ENCODE results near the gene BRSK1.

The BRSK1 gene

DNA sequence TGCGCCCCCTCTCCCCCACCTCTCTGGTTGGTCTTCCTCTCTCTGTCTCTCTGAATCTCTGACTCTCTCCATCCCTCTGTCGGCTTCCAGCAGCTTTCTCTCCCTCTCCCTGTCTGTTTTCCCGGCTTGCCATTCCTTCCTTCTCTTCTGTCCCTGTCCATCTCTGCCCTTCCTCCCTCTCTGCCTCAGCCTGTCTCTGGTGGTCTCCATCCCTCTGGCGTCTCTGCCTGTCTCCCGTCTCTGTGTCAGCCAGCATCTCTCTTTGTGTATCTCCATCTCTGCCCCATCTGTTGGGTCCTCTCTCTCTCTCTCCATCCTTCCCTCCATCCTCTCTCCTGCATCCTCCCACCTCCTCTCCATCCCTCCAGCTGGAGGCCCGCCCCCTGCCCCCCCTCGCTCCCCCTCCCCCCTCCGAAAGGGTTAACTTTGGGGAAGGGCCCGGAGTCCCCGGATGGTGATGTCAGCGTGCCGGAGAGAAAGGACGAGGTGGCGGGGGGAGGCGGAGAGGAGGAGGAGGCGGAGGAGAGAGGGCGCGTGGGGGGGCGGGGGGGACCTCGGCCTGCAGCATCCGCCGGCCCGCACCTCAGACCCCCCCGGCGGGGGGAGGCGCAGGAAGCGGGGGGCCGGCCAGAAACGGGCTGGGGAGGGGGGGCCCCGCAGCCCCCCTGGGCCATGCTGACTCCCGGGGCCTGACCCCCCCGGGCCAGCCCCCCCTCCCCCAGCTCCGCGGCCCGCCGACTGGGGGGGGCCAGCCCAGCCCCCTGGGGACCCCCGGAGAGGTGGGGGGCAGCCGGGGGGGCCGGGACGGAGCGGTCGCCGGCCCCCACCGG lies at the start of gene BRSK1:
TSS of gene BRSK1 (plus strand) at position 450 of the 830 bp plus-strand sequence. CDS start 446 bp downstream, outside the sequence.
- DNase-seq (ENCODE audit: low read depth), result no peak

DNA sequence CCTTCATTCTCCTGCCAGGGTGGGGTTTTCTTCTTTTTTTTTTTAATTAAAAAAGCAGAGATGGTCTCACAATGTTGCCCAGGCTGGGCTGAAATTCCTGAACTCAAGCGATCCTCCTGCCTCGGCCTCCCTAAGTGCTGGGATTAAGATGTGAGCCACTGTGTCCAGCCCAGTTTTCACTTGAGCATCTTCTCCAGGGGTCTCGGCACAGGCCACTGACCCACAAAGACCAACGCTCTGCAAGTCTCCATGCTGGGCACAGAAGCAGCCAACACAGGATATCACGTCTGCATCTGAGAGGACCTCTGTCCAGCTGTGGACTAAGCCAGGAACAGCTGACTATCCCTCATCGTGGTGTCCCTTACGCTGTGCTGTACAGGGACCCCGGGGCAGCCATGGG lies 45.8 kb upstream of the BRSK1 start:
- DNase-seq (ENCODE audit: low read depth), result no peak

DNA sequence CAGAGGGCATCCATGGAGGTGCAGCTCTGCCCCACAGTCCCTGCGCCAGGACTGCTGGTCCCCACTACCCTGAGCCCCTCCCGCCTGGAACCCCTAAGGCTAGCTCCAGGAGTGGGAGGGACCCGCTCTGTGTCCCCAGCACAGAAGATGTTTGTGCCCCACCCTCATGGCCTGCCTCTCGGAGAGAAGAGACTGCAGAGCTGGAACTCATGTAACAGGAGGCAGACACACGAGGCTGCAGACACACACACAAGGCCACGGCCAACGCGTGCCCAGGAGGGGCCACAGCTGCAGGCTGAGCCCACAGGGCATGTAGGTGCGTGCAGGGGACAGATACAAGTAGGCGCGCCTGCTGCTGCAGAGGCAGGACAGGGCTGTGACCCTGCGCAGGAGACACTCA lies 44.8 kb upstream of the BRSK1 start:
- no peak for DNase-seq (ENCODE audit: low read depth)

DNA sequence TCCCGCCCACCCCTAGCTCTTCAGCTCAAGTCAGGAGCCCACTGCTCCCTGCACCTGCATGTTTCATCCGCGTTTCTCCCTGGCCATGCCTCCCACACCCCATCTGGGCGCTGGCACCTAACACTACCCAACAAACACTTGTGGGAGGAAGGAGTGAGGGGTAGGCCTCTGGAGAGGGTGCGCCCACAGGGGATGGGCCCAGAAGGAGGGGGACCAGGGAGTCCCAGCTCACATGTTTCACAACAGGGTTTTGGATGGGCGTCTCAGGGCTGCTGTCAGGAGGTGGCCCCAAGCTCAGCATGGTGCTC lies 43.1 kb upstream of the BRSK1 start:
- DNase-seq (ENCODE audit: low read depth), result no peak

DNA sequence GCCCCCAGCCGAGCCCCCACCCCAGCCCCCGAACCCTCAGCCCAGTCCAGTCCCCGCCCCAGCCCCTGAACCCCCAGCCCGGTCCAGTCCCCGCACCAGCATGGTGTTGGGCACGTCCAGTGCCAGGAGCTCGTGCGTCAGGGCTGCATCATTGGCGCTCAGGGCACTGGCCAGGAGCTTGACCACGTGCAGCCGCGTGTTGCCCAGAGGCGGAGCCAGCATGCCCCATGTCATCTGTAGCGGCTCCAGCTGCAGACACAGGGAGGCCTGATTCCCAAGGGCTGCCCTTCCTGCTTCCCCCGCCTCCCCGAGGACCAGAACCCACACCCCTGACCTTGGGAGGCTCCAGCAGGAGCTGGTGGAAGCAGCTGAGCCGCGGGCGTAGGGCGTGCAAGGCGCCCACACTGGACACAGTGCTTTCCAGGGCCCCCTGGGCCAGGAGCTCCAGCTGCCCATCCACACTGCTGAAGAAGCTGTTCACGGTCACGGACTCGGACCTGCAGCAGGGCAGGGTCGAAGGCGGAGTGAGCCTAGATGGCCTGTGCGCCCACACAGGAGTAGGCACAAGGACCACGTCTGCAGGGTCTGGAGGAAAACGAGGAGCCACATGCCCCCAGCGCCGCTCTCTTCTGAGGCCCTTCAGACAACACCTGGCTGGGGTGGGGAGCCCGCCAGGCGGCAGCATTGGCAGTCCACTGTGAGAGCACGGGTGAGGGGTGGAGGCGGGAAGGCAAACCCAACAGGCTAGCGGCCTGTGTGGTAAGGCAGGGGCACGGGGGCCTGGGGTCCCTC lies 42.5 kb upstream of the BRSK1 start:
- no peak for DNase-seq (ENCODE audit: low read depth)

DNA sequence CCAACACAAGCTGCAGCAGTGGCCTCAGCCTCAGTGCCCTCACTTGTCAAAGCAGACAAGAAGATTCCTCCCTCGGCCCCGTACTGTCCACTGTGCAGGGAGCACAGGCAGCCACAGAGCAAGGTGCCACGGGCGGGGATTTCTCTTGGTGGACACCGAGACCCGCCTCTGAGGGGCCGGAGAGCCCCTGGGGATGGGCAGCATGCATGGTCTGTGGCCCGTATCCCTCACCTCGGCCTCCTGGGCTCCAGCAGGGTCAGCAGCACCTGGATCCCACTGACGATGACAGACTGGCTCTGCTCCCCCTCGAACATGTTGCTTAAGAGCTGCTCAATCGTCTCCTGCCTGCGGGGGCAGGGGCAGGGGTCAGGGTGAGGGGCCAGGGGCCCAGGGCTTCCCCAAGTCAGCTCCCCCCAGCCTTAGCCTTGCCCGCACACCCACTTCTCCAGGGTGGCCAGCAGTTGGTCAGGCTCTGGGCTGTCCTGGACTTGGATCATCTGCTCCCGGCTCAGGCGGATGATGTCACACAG lies 41.8 kb upstream of the BRSK1 start:
- no peak for DNase-seq (ENCODE audit: low read depth)

DNA sequence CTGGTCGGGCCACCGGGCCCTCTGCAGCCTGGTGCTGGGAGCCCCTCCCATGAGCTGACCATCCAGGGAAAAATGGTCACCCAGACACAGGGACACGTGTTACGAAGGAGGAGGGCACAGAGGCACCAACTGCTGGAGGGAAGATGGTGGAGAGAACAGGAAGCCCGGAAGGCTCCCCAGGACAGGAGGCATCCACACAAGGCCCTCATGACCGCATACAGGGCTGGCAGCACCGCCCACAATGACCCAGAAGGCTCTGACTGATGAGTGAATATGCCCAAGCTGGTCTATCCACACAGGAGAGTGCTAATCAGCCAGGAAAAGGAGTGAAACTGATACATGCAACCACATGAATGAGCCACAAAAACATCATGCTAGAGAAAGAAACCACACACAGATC lies 41.3 kb upstream of the BRSK1 start:
- DNase-seq (ENCODE audit: low read depth), result no peak

DNA sequence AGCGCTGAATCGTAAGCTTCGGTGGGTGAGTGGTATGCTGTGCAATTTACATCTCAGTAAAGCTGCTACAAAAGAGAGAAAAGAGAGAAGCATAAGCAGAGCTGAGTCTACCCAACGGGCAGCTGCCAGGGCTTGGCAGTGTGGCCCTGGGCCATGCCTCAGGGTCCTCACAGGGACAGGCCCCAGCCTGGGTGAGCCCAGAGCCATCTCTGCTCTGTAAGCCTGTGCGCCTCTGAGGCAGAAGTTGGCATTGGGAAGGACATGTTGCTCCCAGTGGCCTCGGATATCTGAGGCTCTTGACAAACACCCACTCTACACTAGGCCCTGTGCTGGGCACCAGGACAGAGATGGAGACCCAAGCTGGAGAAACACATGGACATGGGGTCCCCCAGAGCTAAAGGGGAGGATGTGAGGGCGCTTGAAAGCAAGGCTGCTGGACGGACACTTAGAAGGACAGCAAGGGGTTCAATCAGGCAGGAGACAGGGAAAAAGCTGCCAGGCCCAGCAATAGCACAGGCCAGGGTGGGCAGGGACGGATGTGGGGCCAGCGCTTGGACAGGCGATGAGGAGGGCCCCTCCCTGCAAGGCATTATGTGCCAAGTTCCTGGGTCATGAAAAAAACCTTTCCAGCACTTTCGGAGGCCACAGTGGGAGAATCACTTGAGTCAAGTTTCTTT lies 39.7 kb upstream of the BRSK1 start:
- DNase-seq (ENCODE audit: low read depth), result no peak

DNA sequence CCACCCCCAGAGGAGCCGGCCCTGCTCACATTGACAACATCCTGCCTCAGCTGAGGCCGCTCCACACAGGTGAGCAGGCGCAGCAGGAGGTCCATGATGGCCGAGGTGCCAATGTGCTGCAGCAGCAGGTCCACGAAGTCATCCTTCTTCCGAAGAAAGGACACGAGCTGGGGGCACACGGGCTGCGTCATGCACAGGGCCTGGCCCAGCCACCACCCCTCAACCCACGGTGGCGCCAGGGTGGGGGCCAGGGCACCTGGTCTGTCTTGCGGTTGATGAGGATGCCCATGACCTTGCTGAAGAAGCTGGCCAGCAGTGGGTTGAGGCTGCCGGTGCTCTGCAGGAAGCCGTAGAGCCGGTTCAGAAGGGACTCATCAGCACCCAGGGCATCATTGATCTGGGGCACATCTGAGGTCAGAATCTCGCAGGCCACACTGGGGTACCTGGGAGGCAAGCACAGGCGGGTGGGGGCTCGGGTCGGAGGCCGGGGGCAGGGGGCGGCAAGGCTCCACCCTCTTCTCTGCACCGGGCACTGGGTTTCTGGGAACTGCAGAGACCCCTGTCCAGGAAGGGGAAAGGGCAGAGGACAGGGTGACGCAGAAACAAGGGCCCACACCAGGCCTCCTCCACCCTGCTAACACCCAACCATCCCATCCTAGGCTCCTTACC lies 38.4 kb upstream of the BRSK1 start:
- DNase-seq (ENCODE audit: low read depth), result no peak

DNA sequence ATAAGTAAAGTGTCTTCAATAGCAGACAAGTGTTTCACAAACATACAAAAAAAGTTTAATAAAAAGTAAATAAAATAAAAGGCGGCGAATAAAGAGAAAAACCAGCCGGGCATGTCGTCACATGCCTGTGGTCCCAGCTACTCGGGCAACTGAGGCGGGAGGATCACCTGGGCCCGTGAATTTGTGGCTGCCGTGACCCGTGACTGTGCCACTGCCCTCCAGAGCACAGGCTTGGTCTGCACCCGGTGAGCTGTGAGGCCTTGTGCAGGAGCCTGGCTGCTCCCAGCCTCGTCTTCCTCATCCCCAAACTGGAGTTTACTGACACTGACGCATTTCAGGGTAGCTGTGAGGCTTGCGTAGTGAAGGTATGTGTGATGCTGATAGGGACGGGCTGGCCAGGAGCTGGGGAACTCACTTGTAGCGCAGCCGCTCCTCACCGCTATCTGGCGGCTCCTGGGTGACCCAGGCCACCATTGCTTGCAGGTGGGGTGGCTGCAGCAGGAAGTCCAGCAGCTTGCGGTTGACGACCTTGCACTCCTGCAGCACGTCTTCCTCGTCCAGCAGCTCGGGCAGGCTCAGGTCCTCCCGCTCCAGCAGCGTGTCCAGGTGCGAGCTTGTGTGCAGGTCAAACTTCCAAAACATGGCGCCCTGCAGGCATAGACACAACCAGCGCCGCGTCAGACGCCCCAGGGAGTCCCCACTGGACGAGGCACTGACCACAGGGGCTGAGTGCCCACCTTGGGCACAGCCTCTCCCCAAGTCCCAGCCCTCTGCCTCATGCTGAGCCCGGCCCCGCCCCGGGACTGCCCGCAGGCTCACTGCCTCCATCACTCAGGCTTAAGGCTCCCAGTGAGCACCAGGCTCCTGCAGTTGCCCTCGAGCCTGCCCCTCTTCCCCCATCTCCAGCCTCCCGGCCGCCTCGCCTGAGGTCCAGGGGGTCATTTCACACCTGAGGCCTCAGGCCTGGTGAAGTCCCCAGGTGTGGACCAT lies 37.0 kb upstream of the BRSK1 start:
- DNase-seq (ENCODE audit: low read depth), result no peak

DNA sequence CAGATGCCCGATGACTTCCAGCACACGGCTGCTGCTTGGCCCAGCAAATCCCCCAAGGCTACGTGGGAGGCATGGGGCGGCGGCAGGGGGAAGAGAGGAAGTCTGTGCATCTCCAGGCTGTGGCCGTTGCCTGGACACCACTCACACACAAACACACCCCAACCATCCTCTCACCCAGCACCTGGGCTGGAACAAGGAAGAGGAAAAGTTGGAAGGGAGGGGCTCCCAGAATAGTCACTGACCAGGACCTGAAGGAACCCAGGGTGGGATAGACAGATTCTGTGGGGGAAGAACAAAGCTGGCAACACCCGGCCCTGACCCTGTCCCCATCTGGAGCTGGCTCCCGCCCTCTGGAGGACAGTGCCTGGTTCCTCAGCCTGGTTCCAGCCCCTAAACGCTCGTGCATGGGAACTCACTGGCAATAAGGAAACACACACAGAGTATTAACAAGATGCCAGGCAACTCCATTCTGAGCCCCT lies 36.1 kb upstream of the BRSK1 start:
- DNase-seq (ENCODE audit: low read depth), result no peak

DNA sequence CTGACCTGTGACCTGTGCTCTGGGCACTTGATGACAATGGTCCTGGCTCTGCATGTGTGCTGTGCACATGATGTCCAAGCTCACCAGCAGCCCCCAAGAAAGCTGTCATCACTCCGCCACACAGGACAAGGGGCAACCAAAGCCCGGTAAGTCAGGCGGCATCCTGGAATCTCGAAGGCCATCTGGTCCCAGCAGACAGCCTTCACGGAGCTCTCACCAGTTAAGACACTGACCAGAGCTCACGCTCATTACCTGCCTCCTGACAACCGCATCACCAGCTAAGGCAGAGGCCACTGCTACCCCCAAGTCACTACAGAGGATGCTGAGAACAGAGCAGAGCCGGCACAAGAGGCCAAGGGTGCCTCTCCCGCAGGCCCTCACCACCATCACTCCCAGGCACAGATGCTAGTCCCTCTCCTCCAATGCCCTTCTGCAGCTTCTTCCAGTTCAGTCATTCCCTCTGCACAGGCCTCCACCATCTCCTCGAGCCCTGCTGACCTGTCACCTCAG lies 35.6 kb upstream of the BRSK1 start:
- no peak for DNase-seq (ENCODE audit: low read depth)

DNA sequence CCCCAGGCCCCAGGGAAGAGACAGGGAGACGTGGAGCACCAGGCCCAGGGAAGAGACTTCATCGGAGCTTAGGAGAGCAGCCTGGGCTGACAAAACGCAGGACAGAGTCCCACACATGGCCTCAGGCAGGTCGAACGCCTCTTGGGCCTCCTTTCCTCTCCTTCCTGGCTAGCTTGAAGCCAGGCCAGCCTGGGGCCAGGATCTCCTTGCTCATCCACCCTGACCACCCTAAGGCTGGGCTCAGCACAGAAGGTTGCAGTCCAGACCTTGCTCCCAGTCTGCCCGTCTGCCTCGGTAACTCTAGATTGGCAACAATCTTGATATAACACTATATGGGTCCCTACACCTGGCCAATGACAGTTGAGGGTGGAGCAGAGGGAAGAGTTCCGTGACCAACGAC lies 35.1 kb upstream of the BRSK1 start:
- no peak for DNase-seq (ENCODE audit: low read depth)

DNA sequence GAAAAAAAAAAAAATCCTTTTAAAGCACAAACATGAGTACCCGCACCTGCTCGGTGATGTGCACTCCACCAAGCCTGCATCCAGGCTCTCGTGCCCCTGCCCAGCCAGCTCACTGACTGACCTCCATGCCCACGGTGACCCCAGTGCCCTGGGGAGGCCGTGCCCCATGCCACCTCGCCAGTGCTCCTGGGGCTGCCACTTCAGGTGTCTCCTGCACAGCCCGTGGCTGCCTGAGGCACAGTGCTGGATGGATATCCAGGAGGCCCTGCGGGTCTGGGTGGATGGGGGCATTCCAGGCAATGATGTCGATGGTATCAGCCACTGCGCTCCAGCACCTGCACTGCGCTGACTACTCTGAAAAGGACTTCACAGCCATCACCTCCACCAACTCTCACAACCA lies 34.0 kb upstream of the BRSK1 start:
- DNase-seq (ENCODE audit: low read depth), result no peak

DNA sequence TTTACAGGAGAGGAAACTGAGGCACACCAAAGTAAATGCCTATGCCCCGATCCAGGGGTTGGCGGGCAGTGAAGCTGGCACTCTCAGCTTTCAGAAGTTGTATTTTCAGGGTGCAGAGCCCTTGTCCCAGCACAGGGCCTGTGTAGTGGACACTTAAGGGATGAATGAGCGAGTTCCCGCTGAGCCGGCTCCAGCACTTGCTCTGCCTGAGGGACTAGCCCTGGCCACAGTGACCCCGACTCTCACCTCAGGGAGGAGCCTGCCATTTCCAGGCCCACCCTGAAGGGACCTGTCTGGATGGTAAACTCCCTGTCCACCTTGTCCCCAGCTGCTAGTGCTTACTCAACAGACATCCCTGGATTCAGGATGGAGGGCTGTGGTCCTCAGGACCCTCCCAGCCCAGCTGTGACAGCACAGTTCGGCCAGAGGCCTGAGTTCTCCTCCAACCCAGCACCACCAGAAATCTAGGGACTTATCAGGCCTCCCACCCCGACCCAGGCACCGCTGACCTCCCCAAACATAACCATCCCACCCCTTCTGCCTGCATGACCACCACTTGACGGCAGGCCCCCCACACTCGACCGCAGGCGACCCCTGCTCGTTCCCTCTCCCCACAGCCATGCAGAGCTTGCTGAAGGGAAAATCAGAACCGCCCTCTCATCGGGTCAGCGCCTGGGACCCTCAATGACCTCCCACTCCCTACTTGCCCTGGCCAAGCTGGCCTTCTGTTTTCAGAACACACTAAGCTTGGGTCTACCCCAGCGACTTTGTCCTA lies 33.3 kb upstream of the BRSK1 start:
- DNase-seq (ENCODE audit: low read depth), result no peak

DNA sequence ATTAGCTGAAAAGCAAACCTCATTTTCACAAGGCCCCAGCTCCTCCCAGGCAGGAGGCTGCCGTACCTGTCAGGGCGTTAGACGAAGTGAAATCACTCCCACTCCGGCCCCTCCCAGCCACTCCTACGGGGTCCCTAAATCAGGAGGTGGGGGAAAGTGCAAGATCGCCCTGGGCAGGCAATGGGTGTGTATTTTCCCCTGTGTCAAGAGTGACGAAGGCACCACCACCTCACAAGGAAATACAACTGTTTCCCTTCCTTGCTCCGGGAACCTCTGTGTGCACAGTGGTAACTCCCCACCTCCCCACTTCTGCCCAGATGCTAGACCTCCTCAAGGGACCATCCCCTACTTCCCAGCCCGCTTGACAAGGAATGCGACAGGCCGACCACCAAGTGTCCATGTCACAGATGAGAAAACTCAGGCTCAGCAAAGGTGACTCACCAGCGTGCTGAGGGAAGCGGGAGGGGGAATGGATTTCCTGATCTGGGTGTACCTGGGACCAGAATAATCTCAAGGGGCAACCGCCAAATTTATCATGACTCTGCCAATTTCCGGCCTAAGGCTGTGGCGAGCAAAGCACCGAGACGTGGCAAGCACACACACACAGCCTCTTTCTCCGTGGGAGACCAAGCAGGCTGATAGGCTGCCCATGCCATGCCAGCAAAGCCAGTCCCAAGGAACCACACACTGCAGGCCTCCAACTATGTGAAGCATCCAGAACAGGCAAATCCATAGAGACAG lies 32.3 kb upstream of the BRSK1 start:
- DNase-seq (ENCODE audit: low read depth), result no peak

DNA sequence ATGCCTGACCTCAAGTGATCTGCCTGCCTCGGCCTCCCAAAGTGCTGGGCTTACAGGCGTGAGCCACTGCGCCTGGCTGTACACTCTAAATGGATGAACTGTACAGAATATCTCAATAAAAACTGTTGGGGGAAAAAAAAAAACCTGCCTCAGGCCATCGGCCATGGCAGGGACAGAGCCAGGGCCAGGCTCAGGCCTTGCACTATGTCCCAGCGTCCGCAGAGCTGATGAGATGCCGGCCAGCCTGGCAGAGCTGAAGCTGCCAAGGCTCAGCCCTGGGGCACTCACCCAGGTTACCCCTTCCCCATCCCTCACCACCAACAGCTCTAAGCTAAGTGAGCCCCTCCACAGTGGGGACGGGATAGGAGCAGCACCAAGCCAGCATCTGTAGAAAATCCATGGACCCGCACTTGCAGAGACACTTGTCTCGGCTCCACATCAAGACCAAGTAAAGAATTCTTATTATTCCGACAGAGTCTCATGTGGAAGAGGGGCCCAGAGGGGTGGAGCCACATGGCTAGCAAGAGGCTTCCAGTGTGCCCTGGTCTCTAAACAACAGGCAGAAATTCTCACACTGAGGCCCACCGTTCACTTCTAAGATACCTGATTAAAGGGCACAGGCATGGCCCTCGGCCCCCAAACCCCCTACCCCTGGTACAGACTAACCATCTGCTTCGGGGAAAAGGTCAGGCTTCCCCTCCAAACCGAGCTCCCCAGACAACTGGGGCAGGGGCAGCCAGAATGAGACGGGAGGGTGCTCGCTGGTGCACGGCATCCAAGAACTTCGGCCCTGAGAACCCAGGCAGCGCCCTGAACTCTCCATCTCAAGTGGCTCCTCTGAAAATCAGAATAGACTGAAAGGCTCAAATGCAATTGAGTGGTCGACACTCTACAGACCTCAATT lies 30.8 kb upstream of the BRSK1 start:
- DNase-seq (ENCODE audit: low read depth), result no peak

Data from non-pigmented ciliary epithelial cell (primary cell).